K562 (cell line): Measurements from ENCODE around the gene XBP1. TPM values are rescaled to one million over a fixed set of nuclear protein-coding genes. Genes with fewer than 3 reads are reported as not detected.

ENCODE experiments used
- CTBP1 ChIP-seq: fragments of 450-650 bp; IDR thresholded peaks from 2 replicates; pipeline ENCODE4 v1.6.1; 2016; ENCODE audit warnings: borderline replicate concordance
- ELF2 ChIP-seq: fragments of 250-450 bp; sonication (Bioruptor Pico); IDR thresholded peaks from 2 replicates; pipeline ENCODE4 v1.5.0; 2021; ENCODE audit warnings: mild to moderate bottlenecking
- ESRRA ChIP-seq: fragments of 450-650 bp; IDR thresholded peaks from 2 replicates; pipeline ENCODE4 v1.6.1; 2014; ENCODE audit warnings: low read depth, mild to moderate bottlenecking, moderate library complexity, borderline replicate concordance
- HEY1 ChIP-seq: fragments of 250-450 bp; sonication (Bioruptor Pico); IDR thresholded peaks from 2 replicates; pipeline ENCODE4 v1.5.0; 2020; ENCODE audit warnings: mild to moderate bottlenecking, moderate library complexity, borderline replicate concordance
- MCM2 ChIP-seq: fragments of 450-650 bp; IDR thresholded peaks from 2 replicates; pipeline ENCODE4 v1.6.1; 2017; ENCODE audit warnings: low read depth, mild to moderate bottlenecking
- MED1 ChIP-seq: sonication (generic); formaldehyde crosslinking; IDR thresholded peaks from 2 replicates; pipeline ENCODE4 v1.8.1; 2023; ENCODE audit warnings: missing genetic modification reagents, borderline replicate concordance
- NFIX ChIP-seq: fragments of 250-450 bp; sonication (Bioruptor Pico); IDR thresholded peaks from 2 replicates; pipeline ENCODE4 v1.4.0; 2020; ENCODE audit warnings: low read depth, mild to moderate bottlenecking, moderate library complexity
- NFYB ChIP-seq: IDR thresholded peaks from 2 replicates; pipeline ENCODE4 v1.6.1; 2011; ENCODE audit warnings: mild to moderate bottlenecking, moderate library complexity; ENCODE audit not compliant: insufficient read length; ENCODE audit errors: extremely low read depth
- OTX1 ChIP-seq: fragments of 450-650 bp; formaldehyde crosslinking; IDR thresholded peaks from 2 replicates; pipeline ENCODE4 v1.4.0; 2022; ENCODE audit warnings: mild to moderate bottlenecking
- PHF8 ChIP-seq: fragments of 200-600 bp; sonication (generic); IDR thresholded peaks from 2 replicates; pipeline ENCODE4 v1.6.1; 2012; ENCODE audit warnings: mixed run types, mild to moderate bottlenecking, inconsistent platforms, low read length, moderate library complexity, borderline replicate concordance
- RBBP5 ChIP-seq: fragments of 200-600 bp; sonication (generic); IDR thresholded peaks from 2 replicates; pipeline ENCODE4 v1.6.1; 2012; ENCODE audit warnings: borderline replicate concordance, mild to moderate bottlenecking, low read length, control low read depth, inconsistent platforms; ENCODE audit not compliant: insufficient read depth, poor library complexity, severe bottlenecking
- SIX5 ChIP-seq, 2 experiments: IDR thresholded peaks; 2 replicates each; pipeline ENCODE4 v1.6.1; 2011; ENCODE audit warnings: low read length in 2 of 2, borderline replicate concordance in 1 of 2, low read depth in 1 of 2, mild to moderate bottlenecking in 1 of 2, moderate library complexity in 1 of 2; ENCODE audit not compliant: insufficient read depth in 1 of 2
- SMC3 ChIP-seq: conservative IDR thresholded peaks from 2 replicates; pipeline ENCODE4 v1.6.1; 2011; ENCODE audit warnings: low read depth, low read length, improper control_type of control experiment; ENCODE audit not compliant: insufficient read depth
- TAF1 ChIP-seq: IDR thresholded peaks from 2 replicates; pipeline ENCODE4 v1.6.1; 2011; ENCODE audit warnings: mild to moderate bottlenecking, low read length, moderate library complexity; ENCODE audit not compliant: insufficient read depth, control insufficient read depth, severe bottlenecking; ENCODE audit errors: extremely low read depth
- THRAP3 ChIP-seq: fragments of 450-650 bp; IDR thresholded peaks from 2 replicates; pipeline ENCODE4 v1.6.1; 2016; ENCODE audit warnings: mild to moderate bottlenecking, inconsistent platforms, borderline replicate concordance
- ZKSCAN3 ChIP-seq: fragments of 250-450 bp; sonication (Bioruptor Pico); IDR thresholded peaks from 2 replicates; pipeline ENCODE4 v1.4.0; 2020
- ZNF253 ChIP-seq: fragments of 250-450 bp; sonication (Bioruptor Pico); conservative IDR thresholded peaks from 2 replicates; pipeline ENCODE4 v1.6.1; 2021; ENCODE audit warnings: mild to moderate bottlenecking
- ZNF274 ChIP-seq: IDR thresholded peaks from 2 replicates; pipeline ENCODE4 v1.6.1; 2011; ENCODE audit warnings: low read depth, mild to moderate bottlenecking, low read length, moderate library complexity, borderline replicate concordance
- polyA plus RNA-seq, 8 experiments: library from polyadenylated mRNA; depleted of rRNA in 4 of 8; stranded (reverse) in 5 of 8; unstranded in 3 of 8; fragments of >200 nt; fragmentation: Nextera tagmentation in 2 of 8; fragmentation: Illumina TruSeq in 1 of 8; extraction: Ambion mirVana in 2 of 8; extraction: Trizol in 1 of 8; gene quantifications; 2 replicates each; pipeline versions ENCODE4 v1.2.1 to v1.2.3, GENCODE V29; 2011 to 2014; ENCODE audit warnings: inconsistent platforms in 1 of 8, missing spikeins in 1 of 8
- total RNA-seq, 7 experiments: library from RNA; depleted of rRNA in 6 of 7; stranded (reverse); fragments of >200 nt in 6 of 7; fragmentation: Illumina TruSeq in 2 of 7; extraction: Trizol in 2 of 7; gene quantifications; 2 replicates each; pipeline versions ENCODE4 v1.2.1 to v1.2.3, GENCODE V29; 2011 to 2021; ENCODE audit warnings: low replicate concordance in 1 of 7
- TF ChIP-seq, protein P1 (sequence below): fragments of 450-650 bp; IDR thresholded peaks from 2 replicates; pipeline ENCODE4 v1.6.1; 2014; ENCODE audit warnings: low read depth, mild to moderate bottlenecking, moderate library complexity, borderline replicate concordance
- TF ChIP-seq, protein P2 (sequence below): sonication (generic); formaldehyde crosslinking; IDR thresholded peaks from 2 replicates; pipeline ENCODE4 v1.8.0; 2023; ENCODE audit warnings: mild to moderate bottlenecking, missing genetic modification reagents
- TF ChIP-seq, protein P3 (sequence below): sonication (generic); formaldehyde crosslinking; IDR thresholded peaks from 2 replicates; pipeline ENCODE4 v1.8.0; 2022; ENCODE audit warnings: missing genetic modification reagents, mild to moderate bottlenecking, moderate library complexity, borderline replicate concordance
- TF ChIP-seq, protein P4 (sequence below): fragments of 250-450 bp; sonication (Bioruptor Pico); IDR thresholded peaks from 2 replicates; pipeline ENCODE4 v1.9.0; 2021; ENCODE audit warnings: mild to moderate bottlenecking

Gene XBP1
- total and polyA plus RNA-seq, 9 of the 15 experiments (the other 6 are each of a cell fraction or from before 2014, with no cell fraction given): 25.0 to 218 (median 94.6) TPM

DNA sequence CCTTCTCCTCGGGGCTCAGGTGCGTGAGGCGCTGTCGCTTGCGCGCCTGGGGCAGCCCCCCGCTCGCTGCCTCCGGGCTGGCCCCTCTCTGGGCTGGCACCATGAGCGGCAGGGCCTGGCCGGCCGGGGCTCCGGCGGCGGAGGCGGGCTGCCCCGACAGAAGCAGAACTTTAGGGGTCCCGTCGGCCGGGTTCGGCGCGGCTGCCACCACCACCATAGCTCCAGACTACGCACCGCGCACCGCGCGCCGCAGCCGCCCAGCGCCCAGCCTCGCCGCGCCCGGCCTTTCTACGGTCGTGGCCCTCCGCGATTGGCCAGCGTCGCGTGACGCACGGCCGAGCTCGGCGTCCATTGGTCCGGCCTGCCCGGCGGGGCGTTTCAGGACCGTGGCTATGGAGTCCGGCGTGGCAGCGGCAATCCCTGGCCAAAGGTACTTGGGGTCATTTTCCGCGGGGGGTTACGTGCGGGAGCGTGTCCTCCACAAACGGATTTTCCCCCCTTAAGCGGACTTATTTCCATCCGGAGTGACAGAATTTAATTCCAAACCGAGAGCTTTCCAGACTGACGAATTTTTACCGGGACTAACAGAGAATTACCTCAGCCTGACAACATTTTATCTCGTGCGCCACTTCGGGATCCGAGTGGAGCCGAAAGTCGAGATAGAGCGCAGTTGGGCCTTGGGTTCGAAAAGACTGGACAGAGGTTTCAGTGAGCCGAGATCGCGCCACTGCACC lies at the start of gene XBP1 (continued):
- no peak for TF ChIP-seq SIX5 (IDR thresholded peaks at IDR 0.05; ENCODE audit: borderline replicate concordance in 1 of 2, insufficient read depth in 1 of 2, low read depth in 1 of 2, low read length in 2 of 2)
- TF ChIP-seq NFYB: peak; percentile 47
- no peak for TF ChIP-seq THRAP3
- TF ChIP-seq ESRRA: no peak
- peak; percentile 61; the same call in 1 of the 2 replicates for TF ChIP-seq CTBP1
- no peak for TF ChIP-seq MED1 (CRISPR knock-in tag)
- TF ChIP-seq, protein P1, sequence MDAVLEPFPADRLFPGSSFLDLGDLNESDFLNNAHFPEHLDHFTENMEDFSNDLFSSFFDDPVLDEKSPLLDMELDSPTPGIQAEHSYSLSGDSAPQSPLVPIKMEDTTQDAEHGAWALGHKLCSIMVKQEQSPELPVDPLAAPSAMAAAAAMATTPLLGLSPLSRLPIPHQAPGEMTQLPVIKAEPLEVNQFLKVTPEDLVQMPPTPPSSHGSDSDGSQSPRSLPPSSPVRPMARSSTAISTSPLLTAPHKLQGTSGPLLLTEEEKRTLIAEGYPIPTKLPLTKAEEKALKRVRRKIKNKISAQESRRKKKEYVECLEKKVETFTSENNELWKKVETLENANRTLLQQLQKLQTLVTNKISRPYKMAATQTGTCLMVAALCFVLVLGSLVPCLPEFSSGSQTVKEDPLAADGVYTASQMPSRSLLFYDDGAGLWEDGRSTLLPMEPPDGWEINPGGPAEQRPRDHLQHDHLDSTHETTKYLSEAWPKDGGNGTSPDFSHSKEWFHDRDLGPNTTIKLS: 0 out of 2 replicates have a peak, but pooled peaks have one; percentile 5
- no peak for TF ChIP-seq ZNF253 (CRISPR knock-in tag)
- TF ChIP-seq MCM2: no peak
- TF ChIP-seq ZKSCAN3 (CRISPR knock-in tag): no peak
- peak; percentile 61 for TF ChIP-seq TAF1
- TF ChIP-seq, protein P2, sequence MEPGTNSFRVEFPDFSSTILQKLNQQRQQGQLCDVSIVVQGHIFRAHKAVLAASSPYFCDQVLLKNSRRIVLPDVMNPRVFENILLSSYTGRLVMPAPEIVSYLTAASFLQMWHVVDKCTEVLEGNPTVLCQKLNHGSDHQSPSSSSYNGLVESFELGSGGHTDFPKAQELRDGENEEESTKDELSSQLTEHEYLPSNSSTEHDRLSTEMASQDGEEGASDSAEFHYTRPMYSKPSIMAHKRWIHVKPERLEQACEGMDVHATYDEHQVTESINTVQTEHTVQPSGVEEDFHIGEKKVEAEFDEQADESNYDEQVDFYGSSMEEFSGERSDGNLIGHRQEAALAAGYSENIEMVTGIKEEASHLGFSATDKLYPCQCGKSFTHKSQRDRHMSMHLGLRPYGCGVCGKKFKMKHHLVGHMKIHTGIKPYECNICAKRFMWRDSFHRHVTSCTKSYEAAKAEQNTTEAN: 0 out of 2 replicates have a peak, but pooled peaks have one; percentile 62
- TF ChIP-seq ZNF274: no peak
- TF ChIP-seq, protein P3, sequence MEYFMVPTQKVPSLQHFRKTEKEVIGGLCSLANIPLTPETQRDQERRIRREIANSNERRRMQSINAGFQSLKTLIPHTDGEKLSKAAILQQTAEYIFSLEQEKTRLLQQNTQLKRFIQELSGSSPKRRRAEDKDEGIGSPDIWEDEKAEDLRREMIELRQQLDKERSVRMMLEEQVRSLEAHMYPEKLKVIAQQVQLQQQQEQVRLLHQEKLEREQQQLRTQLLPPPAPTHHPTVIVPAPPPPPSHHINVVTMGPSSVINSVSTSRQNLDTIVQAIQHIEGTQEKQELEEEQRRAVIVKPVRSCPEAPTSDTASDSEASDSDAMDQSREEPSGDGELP: no peak
- TF ChIP-seq HEY1 (CRISPR knock-in tag): no peak; the same call in 1 of the 2 replicates
- no peak for TF ChIP-seq NFIX (CRISPR knock-in tag)
- no peak for TF ChIP-seq ELF2 (CRISPR knock-in tag)
- TF ChIP-seq OTX1 (CRISPR knock-in tag): no peak
- TF ChIP-seq SMC3: no peak
- no peak for TF ChIP-seq RBBP5
- peak; percentile 85; the same call in 1 of the 2 replicates for TF ChIP-seq PHF8
- TF ChIP-seq, protein P4, sequence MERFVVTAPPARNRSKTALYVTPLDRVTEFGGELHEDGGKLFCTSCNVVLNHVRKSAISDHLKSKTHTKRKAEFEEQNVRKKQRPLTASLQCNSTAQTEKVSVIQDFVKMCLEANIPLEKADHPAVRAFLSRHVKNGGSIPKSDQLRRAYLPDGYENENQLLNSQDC: no peak
